ENCODE data around the gene AK9.
"Not testable (repeated sequence)": the region's sequence is repeated elsewhere in the genome, so short reads cannot be mapped to it uniquely, and the experiment has no call there.

AK9 gene

DNA sequence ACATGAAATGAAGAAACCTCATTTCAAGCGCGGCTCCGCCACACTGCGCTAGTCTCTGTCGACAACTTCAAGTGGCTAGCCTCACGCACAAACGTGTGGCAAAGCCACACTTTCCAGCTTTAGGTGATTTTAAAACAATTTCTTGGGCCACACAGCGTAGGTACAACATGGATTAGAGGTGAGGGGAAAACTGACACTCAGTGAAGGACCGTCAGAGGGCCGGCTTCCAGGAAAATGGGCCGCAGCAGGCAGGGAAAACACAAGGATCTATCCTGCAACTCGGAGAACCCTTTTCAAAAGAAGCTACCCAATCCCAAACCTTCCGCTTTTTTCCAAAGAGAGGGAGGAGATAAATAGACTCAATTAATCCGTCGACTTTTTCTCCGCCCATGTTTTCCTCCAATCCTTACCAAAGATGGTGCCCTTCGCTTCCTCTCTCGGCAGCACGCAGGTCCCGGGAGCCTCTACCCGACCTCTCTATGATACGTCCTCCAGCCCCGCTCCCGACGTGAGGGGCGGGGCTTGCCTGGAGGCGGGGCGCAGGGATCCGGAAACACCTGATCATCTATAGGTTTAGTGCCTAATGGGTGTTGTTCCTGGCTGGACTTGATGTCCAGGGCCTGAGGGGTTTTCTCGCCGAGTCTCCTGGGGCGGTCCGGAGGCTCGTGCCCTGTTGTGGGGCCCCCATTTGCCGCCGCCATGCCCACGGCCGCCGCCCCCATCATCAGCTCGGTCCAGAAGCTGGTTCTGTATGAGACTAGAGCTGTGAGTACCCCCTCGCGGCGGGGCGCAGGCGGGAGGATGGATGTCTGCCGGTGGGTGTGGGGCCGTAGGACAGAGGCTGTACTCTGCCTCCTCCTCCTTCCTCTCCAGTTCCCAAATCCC is at the start of gene AK9, which contains the start of gene FIG4:
TSS of gene AK9 (minus strand) at position 466 of the 885 bp plus-strand sequence. CDS start 15,457 bp downstream, outside the sequence.
TSS of gene FIG4 (plus strand) at position 560 of the 885 bp plus-strand sequence. CDS start at position 700, 140 bp downstream.
- peak; percentile 87 to 89 for DNase-seq
- TF ChIP-seq POLR2A (IDR thresholded peaks at IDR 0.05; ENCODE audit: low read length) (peak; percentile 76), GATA1 (IDR thresholded peaks at IDR 0.05; ENCODE audit: low read depth, low read length) (no peak)

DNA sequence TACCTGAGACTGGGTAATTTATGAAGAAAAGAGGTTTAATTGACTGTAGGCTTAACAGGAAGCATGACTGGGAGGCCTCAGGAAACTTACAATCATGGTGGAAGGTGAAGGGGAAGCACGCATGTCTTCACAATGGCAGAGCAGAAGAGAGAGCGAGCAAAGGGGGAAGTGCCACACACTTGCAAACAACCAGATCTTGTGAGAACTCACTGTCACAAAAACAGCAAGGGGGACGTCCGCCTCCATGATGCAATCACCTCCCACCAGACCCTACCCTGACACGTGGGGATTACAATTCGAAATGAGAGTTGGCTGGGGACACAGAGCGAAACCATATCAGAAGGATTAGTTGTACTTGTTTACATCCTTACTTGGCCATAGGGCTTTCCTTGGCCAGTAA is 49.8 kb upstream of the AK9 start:
- no peak for TF ChIP-seq POLR2A (IDR thresholded peaks at IDR 0.05; ENCODE audit: low read length)
- no peak for TF ChIP-seq GATA1 (IDR thresholded peaks at IDR 0.05; ENCODE audit: low read depth, low read length)
- DNase-seq, result no peak

DNA sequence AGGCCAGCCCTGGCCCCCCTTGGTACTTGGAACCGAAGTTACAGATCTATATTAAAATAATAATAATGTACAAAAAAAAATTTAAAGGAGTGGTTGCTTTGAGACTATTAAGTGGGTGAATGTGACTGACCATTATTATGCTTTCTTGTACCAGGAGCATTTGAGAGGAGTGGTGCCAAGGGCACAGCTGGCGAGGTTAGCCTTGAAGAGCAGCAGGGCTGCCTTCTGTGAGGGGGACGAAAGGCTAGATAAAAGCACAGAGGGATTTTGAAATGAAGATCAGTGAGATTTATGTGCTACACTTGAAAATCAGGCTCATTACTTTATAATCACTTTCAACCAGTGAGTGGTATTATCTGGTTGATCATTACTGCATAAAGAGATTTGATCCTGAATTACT is 48.7 kb upstream of the AK9 start:
- no peak for DNase-seq
- TF ChIP-seq GATA1 (IDR thresholded peaks at IDR 0.05; ENCODE audit: low read depth, low read length) (no peak), POLR2A (IDR thresholded peaks at IDR 0.05; ENCODE audit: low read length) (no peak)

DNA sequence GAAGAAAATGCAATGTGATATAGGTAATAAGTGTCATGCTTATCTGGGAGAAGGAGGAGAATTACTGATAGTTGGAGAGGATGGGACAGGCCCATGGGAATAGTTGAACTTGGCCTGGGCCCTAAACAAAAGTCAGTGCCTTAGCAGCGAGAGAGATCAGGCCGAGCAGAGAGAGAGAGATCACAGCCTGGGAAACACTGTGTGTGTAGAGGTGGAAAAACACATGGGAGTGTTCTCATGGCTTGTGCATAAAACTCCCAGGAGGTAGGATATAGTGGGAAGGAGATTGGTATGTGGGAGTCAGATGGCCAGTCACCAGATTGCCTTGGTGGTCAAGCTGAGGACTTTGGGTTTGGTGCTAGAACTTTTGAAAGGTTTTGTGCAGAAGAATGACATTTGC is 47.7 kb upstream of the AK9 start:
- no peak for DNase-seq
- no peak for TF ChIP-seq GATA1 (IDR thresholded peaks at IDR 0.05; ENCODE audit: low read depth, low read length)
- TF ChIP-seq POLR2A (IDR thresholded peaks at IDR 0.05; ENCODE audit: low read length), result no peak

DNA sequence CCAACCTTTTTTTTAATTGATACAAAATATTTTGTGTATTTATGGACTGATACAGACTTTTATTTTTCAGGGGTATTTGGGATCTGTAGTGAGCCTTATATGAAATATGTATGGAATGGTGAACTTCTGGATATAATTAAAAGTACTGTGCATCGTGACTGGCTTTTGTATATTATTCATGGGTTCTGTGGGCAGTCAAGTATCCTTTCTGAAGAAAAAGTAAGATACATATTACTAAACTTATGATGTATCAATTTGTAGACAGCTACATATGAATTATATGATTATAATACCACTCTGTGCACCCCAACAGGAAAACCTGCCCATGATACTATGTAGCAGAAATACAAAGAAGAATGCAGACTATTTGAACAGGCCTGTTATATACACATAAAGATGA is 47.3 kb upstream of the AK9 start:
- no peak for TF ChIP-seq POLR2A (IDR thresholded peaks at IDR 0.05; ENCODE audit: low read length)
- TF ChIP-seq GATA1 (IDR thresholded peaks at IDR 0.05; ENCODE audit: low read depth, low read length), result no peak

DNA sequence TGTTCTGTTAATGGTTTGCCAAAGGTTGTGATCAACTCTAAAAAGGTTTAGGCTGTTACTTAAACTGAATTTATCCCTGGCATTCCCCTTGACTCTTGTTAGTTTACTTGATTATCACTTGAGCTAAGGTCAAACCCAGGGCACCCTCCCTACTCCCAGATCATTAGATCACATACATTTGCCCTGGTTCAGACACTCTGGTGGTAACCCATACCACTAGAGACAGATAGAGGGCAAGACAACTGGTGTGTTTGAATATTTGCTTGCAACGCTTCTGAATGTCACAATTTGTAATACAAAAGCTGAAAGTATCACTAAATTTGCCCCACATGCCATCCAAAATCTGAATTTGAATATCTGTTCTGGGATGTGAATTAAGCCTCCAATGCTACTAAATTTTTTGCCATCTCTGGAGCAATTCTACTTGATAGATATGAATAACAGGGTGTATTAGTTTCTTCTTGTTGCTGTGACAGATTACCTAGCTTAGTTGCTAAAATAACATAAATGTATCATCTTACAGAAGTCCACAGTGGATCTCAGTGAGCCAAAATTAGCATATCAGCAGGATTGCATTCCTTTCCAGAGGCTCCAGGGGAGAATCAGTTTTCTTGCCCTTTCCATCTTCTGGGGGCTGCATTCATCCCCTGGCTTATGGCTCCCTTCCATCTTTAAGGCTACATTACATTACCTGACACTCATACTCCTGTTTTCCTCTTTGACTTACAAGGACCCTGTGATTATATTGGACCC is 45.4 kb upstream of the AK9 start:
- TF ChIP-seq POLR2A (IDR thresholded peaks at IDR 0.05; ENCODE audit: low read length), result no peak
- no peak for TF ChIP-seq GATA1 (IDR thresholded peaks at IDR 0.05; ENCODE audit: low read depth, low read length)
- no peak for DNase-seq

More for the DNA sequence above, 47.3 kb upstream of the AK9 start:
- DNase-seq, result no peak

DNA sequence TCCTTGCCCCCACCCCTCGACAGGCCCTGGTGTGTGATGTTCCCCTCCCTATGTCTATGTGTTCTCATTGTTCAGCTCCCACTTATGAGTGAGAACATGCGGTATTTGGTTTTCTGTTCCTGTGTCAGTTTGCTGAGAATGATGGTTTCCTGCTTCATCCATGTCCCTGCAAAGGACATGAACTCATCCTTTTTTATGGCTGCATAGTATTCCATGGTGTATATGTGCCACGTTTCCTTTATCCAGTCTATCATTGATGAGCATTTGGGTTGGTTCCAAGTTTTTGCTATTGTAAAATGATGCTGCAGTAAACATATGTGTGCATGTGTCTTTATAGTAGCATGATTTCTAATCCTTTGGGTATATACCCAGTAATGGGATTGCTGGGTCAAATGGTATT is 34.2 kb upstream of the AK9 start:
- DNase-seq, result not testable (repeated sequence)

DNA sequence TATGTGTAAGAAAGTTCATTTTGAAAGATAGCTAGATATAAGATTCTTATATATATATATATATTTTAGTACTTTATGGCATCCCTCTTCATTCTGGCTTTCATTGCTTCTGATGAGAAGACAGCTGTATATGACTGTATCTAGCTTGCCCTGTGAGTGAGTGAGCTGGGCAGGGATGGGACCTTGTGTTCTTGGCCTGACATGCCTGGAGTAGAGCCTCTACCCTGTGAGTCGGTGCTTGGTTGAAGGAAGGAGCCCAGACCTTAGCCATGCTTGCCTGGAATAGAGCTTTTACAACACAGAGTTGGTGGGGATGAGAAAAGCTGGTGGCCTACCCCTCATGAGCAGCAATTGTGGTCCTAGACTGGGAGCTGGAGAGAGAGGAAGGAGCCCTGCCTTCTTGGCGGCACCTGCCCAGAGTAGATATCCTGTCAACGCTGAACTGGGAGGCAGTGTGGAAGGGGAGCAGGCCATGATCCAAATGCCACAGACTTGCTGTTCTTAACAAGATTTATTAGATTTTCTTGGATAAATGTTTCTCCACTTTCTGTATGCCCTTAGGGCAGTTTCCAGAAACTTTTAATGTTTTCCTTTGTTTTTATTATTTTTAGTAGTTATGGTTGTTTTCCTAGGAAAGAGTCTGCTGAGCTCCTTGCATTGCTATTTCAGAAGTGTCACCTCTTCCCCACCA is 31.7 kb upstream of the AK9 start:
- TF ChIP-seq GATA1 (IDR thresholded peaks at IDR 0.05; ENCODE audit: low read depth, low read length) (no peak), POLR2A (IDR thresholded peaks at IDR 0.05; ENCODE audit: low read length) (no peak)
- DNase-seq, result no peak

DNA sequence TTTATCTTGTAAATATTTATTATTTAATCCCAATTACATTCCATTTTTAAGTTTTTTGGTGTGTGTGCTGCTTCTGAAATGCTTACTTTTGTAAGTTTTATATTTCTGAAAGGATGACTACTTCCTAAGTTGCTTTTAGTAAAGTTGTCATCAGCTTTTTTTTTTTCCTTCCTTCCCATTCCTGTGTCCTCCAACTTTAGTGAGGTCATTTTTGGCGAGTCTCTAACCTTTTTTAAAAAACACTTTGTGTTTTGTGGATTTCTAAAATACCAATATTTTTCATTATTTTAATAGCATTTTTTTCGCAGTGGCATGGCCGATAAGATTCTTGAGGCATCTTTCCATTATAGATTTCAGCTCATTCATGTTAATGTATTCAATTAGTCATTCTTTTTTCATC is 31.0 kb upstream of the AK9 start:
- DNase-seq, result no peak
- no peak for TF ChIP-seq POLR2A (IDR thresholded peaks at IDR 0.05; ENCODE audit: low read length)

DNA sequence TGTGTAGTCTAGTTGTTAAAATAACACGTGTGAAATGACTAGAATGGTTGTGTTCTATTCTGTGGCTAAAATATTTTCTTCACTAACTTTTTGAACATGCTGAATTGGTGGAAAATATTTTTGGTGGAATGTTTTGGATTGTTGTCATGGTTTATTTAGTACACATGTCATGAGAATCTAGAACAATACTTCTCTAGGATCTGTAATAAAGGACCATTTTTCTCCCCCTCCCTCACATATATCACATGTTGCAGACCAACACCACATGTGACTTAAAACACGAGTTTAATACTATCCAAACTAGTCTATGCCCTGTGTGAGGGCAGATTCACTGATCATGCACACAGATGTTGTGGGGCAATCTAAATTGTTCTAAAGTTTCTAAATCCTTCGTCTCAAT is 29.3 kb upstream of the AK9 start:
- no peak for TF ChIP-seq POLR2A (IDR thresholded peaks at IDR 0.05; ENCODE audit: low read length)
- TF ChIP-seq GATA1 (IDR thresholded peaks at IDR 0.05; ENCODE audit: low read depth, low read length), result no peak
- no peak for DNase-seq

DNA sequence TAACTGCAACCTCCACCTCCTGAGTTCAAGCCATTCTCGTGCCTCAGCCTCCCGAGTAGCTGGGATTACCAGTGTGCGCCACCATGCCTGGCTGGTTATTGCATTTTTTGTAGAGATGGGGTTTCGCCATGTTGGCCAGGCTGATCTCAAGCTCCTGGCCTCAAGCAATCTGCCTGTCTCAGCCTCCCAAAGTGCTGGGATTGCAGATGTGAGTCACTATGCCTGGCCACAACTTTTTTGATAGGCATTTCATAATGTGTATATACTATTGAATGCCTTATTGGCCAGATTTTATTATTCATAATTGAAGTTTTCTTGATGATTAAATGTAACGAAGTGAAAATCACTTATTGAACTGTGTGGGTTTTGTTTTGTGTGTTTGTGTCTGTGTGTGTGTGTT is 28.0 kb upstream of the AK9 start:
- DNase-seq, result no peak
- TF ChIP-seq POLR2A (IDR thresholded peaks at IDR 0.05; ENCODE audit: low read length), result no peak
- TF ChIP-seq GATA1 (IDR thresholded peaks at IDR 0.05; ENCODE audit: low read depth, low read length), result no peak

DNA sequence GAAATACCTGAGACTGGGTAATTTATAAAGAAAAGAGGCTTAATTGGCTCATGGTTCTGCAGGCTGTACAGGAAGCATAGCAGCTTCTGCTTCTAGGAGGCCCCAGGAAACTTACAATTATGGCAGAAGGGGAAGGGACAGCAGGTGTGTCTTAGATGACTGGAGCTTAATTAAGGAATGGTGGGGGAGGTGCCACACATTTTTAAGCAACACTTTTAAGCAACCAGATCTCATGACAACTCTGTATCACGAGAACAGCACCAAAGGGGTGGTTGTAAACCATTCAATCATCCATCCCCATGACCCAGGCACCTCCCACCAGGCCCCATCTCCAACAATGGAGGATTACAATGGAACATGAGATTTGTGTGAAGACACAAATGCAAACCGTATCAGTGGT is 27.0 kb upstream of the AK9 start:
- TF ChIP-seq GATA1 (IDR thresholded peaks at IDR 0.05; ENCODE audit: low read depth, low read length), result no peak
- TF ChIP-seq POLR2A (IDR thresholded peaks at IDR 0.05; ENCODE audit: low read length), result no peak
- no peak for DNase-seq

DNA sequence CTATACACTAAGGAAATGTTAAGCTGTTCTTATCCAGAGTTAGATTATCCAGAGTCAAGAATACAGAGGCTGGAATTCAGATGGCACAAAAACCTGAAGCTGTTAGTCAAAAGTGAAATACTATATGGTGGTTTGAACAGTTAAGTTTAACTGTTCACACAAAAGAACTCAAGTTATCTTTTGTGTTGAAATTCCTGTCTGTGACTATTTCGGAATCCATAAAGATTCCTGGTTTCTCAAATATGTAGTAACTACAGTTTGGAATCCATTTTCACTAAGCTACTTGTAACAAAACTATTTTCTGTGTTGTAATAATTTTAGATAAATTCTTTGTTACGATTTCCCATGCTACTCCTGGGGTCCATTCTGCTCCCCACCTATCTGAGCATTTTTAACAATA is 24.6 kb upstream of the AK9 start:
- no peak for DNase-seq
- no peak for TF ChIP-seq POLR2A (IDR thresholded peaks at IDR 0.05; ENCODE audit: low read length)
- TF ChIP-seq GATA1 (IDR thresholded peaks at IDR 0.05; ENCODE audit: low read depth, low read length), result no peak

DNA sequence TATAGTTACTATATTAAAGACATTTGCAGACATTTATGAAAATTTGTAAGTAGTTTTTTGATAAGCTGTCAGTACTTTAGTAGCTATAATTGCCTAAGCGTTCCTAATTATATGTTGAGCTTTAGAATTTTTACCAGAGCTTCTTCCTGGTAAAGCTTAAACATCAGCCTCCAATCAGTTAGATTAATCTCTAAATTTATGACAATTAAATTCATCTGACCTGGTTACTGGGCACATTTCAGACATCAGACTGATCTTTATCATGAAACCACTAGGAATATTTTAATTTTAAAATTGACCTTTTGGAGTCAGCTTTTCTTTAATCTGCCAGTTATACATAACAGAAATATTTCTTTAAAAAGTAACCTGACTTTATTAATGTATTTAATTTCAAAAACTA is 23.6 kb upstream of the AK9 start:
- DNase-seq, result no peak
- TF ChIP-seq POLR2A (IDR thresholded peaks at IDR 0.05; ENCODE audit: low read length), result no peak
- TF ChIP-seq GATA1 (IDR thresholded peaks at IDR 0.05; ENCODE audit: low read depth, low read length), result no peak

Data from erythroblast (primary cell).